ENCODE results near the gene MRTO4.

The MRTO4 gene

DNA sequence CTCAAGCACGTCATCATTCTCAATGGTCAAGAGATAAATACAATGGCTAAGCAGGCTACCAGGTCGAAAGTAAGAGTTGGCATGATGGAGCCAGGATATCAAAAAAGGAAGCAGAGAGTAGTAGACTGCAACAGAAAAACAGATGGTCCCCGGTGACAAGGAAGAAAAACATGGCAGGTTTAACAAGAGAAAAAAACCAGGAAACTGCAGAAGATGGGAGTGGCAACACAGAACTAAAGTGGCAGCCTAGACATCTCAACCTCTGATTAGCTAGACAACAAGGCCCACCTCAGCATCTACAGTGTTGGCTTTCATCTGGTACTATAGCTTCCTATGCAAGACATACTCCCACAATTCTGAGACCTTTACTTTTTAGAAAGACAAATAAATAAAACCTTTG lies 44.7 kb upstream of the MRTO4 start:
- TF ChIP-seq, protein P1, sequence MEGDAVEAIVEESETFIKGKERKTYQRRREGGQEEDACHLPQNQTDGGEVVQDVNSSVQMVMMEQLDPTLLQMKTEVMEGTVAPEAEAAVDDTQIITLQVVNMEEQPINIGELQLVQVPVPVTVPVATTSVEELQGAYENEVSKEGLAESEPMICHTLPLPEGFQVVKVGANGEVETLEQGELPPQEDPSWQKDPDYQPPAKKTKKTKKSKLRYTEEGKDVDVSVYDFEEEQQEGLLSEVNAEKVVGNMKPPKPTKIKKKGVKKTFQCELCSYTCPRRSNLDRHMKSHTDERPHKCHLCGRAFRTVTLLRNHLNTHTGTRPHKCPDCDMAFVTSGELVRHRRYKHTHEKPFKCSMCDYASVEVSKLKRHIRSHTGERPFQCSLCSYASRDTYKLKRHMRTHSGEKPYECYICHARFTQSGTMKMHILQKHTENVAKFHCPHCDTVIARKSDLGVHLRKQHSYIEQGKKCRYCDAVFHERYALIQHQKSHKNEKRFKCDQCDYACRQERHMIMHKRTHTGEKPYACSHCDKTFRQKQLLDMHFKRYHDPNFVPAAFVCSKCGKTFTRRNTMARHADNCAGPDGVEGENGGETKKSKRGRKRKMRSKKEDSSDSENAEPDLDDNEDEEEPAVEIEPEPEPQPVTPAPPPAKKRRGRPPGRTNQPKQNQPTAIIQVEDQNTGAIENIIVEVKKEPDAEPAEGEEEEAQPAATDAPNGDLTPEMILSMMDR (IDR thresholded peaks at IDR 0.05; ENCODE audit: low read depth, low read length), result no peak
- no peak for DNase-seq (ENCODE audit: low read depth in 2 of 2)
- H3K4me3 ChIP-seq (replicated peaks in 1 of 2; ENCODE audit: low read depth in 2 of 2, low read length in 2 of 2), result no peak overlapping the region

DNA sequence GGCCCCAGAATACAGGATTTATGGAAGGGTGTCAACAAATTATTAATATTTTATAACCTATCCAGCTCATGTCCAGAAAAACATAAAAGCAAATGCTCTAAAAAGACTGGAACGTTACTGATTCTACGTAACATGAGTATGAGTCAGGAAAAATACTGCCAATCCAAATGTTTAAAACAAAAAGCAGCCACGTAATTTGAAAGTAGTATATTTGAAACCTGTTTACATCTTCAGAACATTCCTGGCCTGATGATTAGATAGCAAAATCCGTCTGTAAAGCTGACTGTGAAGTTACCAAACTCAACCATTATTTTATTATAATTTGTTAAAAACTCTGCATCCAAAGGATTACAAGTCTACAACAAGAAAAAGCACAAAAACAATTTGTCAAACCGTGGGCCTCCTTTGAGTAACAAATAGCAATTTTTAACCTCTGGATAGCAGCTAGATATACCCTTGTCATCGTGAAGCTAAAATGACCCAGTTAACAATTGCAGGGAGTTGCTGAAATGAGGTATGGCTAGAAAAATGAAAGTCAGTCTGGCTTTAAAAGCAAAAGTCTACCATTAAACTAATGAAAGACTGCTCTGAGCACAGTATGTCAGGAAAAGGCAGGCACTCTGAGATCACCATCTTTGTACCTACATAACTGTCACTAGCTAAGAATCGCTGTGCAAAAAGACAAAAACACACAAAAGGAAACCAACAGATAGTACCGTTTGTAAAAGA lies 42.7 kb upstream of the MRTO4 start:
- peak overlapping the region; percentile 82 to 91 for H3K4me3 ChIP-seq (replicated peaks in 1 of 2; ENCODE audit: low read depth in 2 of 2, low read length in 2 of 2)
- peak; percentile 53 to 70 for DNase-seq (ENCODE audit: low read depth in 2 of 2)
- TF ChIP-seq, protein P1 (IDR thresholded peaks at IDR 0.05; ENCODE audit: low read depth, low read length), result no peak

DNA sequence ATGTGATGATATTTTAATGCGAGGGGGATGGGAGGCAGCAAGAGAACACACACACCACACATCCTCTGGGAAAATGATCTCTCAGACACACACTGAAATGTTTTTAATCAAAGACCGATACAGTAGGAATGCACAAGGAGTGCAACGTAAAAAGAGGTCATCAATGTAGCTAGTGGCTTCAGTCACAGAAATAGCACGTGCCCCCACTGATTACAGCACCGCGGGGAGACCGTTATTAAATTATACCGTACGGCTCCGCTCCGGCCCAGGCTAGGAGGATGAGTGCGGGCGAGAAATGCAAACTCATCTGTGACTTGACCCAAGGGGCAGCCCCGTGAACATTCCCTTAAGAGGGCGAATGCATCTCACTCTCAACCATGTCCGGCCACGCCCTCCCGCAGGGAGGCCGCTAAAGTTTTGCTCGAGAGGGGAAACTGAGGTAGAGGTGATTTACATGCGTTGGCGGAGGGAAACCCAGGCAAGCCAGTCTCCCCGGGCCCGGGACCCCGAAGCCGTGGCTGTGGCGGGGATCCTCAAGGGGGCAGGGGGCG lies 42.1 kb upstream of the MRTO4 start:
- peak; percentile 63 to 64 for DNase-seq (ENCODE audit: low read depth in 2 of 2)
- peak overlapping the region; percentile 82 to 91 for H3K4me3 ChIP-seq (replicated peaks in 1 of 2; ENCODE audit: low read depth in 2 of 2, low read length in 2 of 2)
- TF ChIP-seq, protein P1 (IDR thresholded peaks at IDR 0.05; ENCODE audit: low read depth, low read length), result no peak

DNA sequence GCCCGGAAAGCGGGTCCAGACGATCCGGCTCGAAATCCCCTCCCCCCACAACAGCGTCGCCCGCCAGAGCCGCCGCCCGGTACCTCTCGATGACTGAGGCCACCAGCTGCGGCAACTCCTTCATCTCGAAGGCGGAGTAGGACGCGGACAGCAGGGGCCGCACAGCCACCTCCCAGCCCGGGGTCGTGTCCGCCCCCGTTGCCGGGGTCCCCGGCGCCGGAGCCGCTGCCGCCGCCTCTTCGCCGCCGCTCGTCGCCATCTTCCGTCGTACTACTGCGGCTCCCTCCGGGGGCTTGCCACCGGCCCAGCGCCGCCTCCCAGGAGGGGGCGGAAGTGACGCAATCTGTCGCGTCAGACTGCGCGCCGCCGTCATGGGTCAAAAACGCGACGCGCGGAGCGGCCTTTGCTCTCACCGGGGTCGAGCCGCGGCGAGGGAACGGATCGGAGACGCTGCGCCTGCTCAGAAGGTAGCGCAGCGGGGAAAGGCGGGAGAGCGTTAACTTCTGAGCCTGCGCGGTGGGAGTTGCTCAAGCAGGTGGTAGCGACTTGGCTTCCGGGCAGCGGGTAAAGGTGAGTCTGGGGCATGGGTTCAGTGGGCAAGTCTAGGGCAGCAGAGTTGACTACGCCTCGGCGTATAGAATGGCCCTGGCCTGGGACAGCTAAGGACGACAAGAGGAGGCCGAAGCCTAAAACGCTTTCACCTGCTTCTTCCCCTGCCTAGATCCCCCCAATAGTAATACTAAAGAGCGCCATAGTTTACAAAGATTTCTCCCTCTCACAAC lies 41.4 kb upstream of the MRTO4 start, which contains the start of gene UBR4:
UBR4 (minus strand) TSS at position 277 of the 782 bp plus-strand sequence; CDS start at position 259, 18 bp downstream.
- peak within 1 kb of the TSS; percentile 82 to 91 for H3K4me3 ChIP-seq (replicated peaks in 1 of 2; ENCODE audit: low read depth in 2 of 2, low read length in 2 of 2)
- TF ChIP-seq, protein P1 (IDR thresholded peaks at IDR 0.05; ENCODE audit: low read depth, low read length), result no peak
- DNase-seq (ENCODE audit: low read depth in 2 of 2), result peak; percentile 93 to 95

DNA sequence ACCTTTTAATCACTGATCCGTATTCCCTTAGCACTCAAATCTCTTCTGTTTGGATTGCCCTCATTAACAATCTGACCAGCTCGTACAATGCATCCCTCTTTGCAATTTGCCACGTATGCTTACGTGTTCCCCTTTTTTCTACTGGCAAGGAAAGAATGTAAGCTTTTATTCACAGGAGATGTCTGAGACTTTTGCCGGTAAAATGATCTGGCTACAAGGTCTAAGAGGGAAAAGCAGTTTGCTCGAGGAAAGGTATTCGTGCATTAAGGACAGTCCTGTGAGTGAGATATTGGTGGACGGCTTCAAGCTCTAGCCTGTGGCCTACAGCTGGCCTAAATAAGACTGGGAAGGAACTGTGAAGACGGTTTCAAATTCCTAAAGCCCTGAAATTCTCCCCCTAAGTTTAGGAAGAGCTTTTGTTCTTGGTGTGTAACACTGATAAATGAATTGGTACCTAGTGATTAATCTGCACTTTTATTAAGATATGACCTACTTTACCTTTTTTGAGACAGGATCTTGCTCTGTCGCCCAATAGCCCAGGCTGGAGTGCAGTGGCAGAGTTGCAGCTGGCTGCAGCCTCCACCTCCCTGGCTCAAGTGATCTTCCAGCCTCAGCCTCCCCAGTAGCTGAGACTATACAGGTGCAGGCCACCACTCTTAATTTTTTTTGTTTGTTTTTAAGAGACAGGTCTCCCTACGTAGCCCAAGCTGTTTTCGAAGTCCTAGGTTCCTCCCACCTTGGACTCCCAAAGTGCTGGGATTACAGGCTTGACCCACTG lies 40.6 kb upstream of the MRTO4 start:
- DNase-seq (ENCODE audit: low read depth in 2 of 2), result peak; percentile 20 to 36
- TF ChIP-seq, protein P1 (IDR thresholded peaks at IDR 0.05; ENCODE audit: low read depth, low read length), result no peak

DNA sequence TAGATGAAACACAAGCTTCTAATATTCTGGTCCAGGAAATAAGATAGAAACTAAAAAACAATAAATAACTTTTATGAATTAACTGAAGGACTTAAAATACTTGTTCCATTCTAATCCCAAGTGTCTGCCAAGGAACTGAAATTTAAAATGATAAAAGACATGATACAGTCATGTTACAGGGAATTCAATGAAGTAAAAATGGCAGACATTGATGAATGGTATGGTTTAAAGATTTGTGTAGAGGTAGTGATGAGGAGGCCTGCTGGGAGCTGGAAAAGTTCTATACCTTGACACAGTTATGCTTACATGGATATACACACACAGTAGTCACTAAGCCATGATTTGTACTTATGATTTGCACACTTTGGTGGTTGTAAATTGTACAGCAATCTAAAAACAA lies 39.4 kb upstream of the MRTO4 start:
- H3K4me3 ChIP-seq (replicated peaks in 1 of 2; ENCODE audit: low read depth in 2 of 2, low read length in 2 of 2), result no peak overlapping the region
- no peak for DNase-seq (ENCODE audit: low read depth in 2 of 2)
- TF ChIP-seq, protein P1 (IDR thresholded peaks at IDR 0.05; ENCODE audit: low read depth, low read length), result no peak

More for the DNA sequence above, 40.6 kb upstream of the MRTO4 start:
- H3K4me3 ChIP-seq (replicated peaks in 1 of 2; ENCODE audit: low read depth in 2 of 2, low read length in 2 of 2), result peak overlapping the region; percentile 82 to 91

Measured in cardiac fibroblast (primary cell).